ENCODE data around the gene DNAH3. TPM values are rescaled to one million over a fixed set of nuclear protein-coding genes. Genes with fewer than 3 reads are reported as not detected.
"Not testable (repeated sequence)": the region's sequence is repeated elsewhere in the genome, so short reads cannot be mapped to it uniquely, and the experiment has no call there.

The DNAH3 gene
- total RNA-seq, 2 experiments from 2014 or later: not detected

DNA sequence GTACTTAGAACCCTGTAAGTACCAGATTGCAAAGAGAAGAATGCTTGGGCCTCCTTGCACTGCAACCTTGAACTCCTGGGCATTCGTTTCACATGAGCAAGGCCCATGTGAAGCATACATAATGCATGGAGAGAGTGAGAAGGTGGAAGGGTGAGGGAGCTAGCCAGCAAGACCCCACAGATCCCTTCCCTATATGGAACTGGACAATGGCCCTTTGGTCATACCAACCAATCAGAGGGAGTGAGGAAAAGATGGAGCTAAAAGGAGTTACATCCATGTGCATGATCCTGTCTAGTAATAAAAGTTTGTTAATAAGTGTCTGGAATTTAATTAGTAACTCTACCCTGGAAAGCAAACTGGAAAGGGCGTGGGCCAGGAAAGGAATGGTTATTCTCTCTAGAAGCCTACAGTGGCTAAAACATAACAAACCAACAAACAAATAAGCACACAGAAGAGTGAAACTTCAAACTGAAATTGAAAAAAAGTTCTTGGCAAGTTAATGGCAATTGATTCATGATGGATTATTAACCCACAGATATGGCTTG is 29.6 kb downstream of the DNAH3 start:
- POLR2A ChIA-PET: no interaction called here
- no peak for ATAC-seq
- CTCF ChIA-PET: interaction anchor here (1.2 kb wide), 1 partner anchor 271 kb away, joined by 3 read pairs; no protein-coding TSS in a partner anchor
- no peak overlapping the region for H3K4me3 Mint-ChIP-seq
- intact Hi-C loops (cut with DNase I, micrococcal nuclease): no loop called here
- no peak for DNase-seq
- no peak overlapping the region for H3K27ac Mint-ChIP-seq
- peaks cover 7% of the 10 kb centered on the region for H3K4me1 Mint-ChIP-seq
- no peaks in the 10 kb centered on the region for H3K27me3 Mint-ChIP-seq
- H3K9me3 Mint-ChIP-seq (ENCODE audit: low read depth): peaks cover 1% of the 10 kb centered on the region
- H3K36me3 Mint-ChIP-seq (ENCODE audit: low read depth): peaks cover 21% of the 10 kb centered on the region

DNA sequence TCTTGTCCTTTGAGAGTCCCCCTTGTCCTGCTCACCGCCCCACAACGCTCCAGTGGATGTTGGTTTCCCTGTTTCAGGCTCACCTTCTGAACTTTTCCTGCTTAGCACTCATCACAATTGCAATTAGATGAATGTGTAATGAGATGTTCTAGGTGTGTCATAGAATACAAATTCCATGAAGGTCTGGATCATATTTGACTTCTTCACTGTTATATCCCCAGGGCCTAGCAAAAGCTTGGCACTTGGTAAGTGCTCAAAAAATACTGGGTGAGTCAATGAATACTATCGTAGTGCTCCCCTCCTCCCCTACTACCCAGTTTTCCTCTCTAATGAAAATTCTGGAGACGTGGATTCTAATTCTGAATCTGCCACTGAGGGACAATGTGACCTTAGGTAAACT is 33.1 kb downstream of the DNAH3 start:
- Mint-ChIP-seq H3K27ac (no peak overlapping the region), H3K36me3 (ENCODE audit: low read depth) (peaks cover 12% of the 10 kb centered on the region), H3K27me3 (no peaks in the 10 kb centered on the region), H3K4me1 (peaks cover 8% of the 10 kb centered on the region), H3K4me3 (no peak overlapping the region), H3K9me3 (ENCODE audit: low read depth) (peaks cover 1% of the 10 kb centered on the region)
- intact Hi-C loops (cut with DNase I, micrococcal nuclease): no loop called here
- DNase-seq (no peak), ATAC-seq (no peak)
- CTCF ChIA-PET: interaction anchor here (1.6 kb wide), 1 partner anchor 267 kb away, joined by 3 read pairs; no protein-coding TSS in a partner anchor
- POLR2A ChIA-PET: no interaction called here

DNA sequence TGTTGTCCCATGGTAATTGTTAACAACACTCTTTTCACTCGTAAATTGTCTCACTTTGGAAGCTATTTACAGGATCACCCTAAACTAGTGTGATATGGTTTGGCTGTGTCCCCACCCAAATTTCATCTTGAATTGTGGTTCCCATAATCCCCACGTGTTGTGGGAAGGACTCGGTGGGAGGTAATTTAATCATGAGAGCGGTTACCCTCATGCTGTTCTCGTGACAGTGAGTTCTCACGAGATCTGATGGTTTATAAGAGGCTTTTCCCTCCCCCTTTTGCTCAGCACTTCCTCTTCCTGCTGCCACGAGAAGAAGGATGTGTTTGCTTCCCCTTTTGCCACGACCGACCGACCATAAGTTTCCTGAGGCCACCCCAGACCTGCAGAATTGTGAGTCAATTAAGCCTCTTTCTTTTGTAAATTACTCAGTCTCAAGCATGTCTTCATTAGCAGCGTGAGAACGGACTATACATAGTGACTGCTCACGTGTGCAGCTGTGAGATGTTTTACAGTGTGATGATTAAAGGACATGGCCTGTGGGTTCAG is 34.4 kb downstream of the DNAH3 start:
- peak; percentile 47 for ATAC-seq
- Mint-ChIP-seq H3K36me3 (ENCODE audit: low read depth) (peaks cover 12% of the 10 kb centered on the region), H3K27ac (peak overlapping the region; percentile 39), H3K4me3 (peak overlapping the region; percentile 64), H3K4me1 (peaks cover 8% of the 10 kb centered on the region), H3K27me3 (no peaks in the 10 kb centered on the region), H3K9me3 (ENCODE audit: low read depth) (peaks cover 1% of the 10 kb centered on the region)
- intact Hi-C loops (cut with DNase I, micrococcal nuclease): no loop called here
- POLR2A ChIA-PET: no interaction called here
- DNase-seq: peak; percentile 18
- CTCF ChIA-PET: interaction anchor here (1.6 kb wide), 1 partner anchor 266 kb away, joined by 3 read pairs; no protein-coding TSS in a partner anchor

DNA sequence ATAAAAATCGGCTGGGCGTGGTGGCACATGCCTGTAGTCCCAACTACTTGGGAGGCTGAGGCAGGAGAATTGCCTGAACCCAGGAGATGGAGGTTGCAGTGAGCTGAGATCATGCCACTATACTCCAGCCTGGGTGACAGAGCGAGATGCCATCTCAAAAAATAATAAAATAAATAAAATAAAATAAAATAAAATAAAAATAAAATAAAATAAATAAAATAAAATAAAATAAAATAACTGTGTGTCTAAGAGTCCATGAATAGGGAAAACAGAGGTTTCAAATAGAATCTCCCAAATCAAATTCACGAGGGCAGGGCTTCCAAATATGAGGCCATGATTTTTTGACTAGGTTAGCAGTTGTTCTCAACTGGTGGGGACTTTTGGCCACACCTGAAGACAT is 35.1 kb downstream of the DNAH3 start:
- intact Hi-C loops (cut with DNase I, micrococcal nuclease); POLR2A ChIA-PET; H3K36me3 Mint-ChIP-seq (ENCODE audit: low read depth); DNase-seq; H3K4me3 Mint-ChIP-seq; CTCF ChIA-PET; H3K27me3 Mint-ChIP-seq; ATAC-seq; H3K9me3 Mint-ChIP-seq (ENCODE audit: low read depth); H3K4me1 Mint-ChIP-seq; H3K27ac Mint-ChIP-seq: not testable (repeated sequence)

DNA sequence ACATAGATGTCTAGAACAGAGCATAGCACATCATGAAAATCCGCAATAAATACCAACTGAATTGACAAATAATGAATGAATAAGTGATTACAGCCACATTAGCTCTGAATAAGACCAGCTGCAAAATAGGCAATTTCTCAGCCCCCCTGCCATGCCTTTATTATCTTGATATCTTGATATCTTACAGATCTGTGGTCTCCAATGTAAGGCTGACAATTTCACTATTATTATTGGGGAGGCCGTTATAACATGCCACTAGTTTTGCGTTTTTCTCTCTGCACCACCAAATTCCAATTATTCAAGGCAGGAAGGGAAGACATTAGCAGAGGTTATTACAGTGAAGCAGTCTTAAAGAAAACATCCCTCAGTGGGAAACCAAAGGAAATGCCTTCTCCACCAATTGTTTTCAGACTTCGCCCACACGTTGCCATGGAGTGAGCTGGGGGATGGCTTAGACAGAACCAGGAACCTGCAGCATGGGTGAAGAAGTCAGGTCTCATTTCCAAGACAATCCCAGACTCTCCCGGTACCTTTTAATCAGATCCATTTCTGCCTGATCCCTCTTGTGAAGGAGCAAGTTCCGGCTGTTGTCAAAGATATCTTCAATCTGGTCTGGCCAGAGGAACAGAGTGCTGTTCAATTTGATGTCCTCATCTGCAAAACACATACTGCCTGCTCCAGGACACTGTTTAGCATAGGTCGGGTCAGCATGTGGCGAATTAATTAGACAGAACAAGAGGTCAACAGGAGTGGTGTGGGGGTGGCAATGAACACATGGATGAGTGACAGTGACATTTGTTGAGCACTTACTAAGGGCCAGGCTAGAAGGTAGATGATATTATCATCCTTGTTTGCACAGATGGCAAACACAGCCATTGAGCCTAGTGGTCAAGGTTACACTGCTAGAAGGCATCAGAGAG is 46.4 kb downstream of the DNAH3 start:
- ATAC-seq: no peak
- DNase-seq: no peak
- H3K36me3 Mint-ChIP-seq (ENCODE audit: low read depth): no peaks in the 10 kb centered on the region
- no peaks in the 10 kb centered on the region for H3K9me3 Mint-ChIP-seq (ENCODE audit: low read depth)
- POLR2A ChIA-PET: no interaction called here
- H3K27ac Mint-ChIP-seq: no peak overlapping the region
- intact Hi-C loops (cut with DNase I, micrococcal nuclease): no loop called here
- H3K4me1 Mint-ChIP-seq: no peaks in the 10 kb centered on the region
- CTCF ChIA-PET: no interaction called here
- H3K4me3 Mint-ChIP-seq: no peak overlapping the region
- peaks cover 7% of the 10 kb centered on the region for H3K27me3 Mint-ChIP-seq

DNA sequence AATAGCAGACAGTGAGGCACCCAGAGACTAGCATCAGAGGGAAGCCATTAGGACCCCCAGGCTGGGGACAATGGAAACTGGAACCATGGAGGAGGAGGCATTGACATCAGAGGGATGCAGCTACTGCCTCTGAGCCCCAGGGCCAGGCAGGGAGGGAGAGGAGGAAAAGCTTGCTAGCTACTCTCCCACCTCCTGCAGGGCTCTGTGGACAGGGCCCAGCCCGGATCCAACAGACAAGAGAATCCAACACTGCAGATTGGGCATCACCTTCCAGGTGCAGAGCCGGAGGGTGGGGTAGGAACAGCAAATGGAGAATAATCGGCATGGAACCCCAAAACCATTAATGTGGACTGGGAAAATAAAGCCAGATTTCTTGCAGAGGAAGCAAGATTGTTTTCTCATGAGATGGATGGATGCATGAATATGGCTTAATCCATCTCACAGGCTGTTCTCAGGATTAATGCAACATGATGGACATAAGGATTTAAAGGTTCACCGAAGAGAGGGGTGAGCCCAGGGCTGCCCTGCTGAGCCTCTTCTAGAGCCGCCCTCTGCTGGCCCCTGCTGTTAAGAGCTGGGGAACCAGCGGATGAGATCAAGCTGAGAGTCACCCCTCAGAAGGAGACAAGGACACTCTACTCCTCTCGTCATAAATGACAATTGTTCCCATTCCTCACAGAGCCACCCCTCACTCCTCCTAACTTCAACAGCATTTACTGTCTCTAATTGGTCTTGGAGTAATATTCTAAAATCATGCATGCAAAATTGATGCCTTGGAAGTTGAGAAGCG is 48.8 kb downstream of the DNAH3 start:
- Mint-ChIP-seq H3K27ac (no peak overlapping the region), H3K36me3 (ENCODE audit: low read depth) (no peaks in the 10 kb centered on the region), H3K9me3 (ENCODE audit: low read depth) (no peaks in the 10 kb centered on the region), H3K27me3 (peaks cover 9% of the 10 kb centered on the region), H3K4me3 (no peak overlapping the region), H3K4me1 (no peaks in the 10 kb centered on the region)
- ATAC-seq (no peak), DNase-seq (peak; percentile 41)
- ChIA-PET POLR2A (no interaction called here), CTCF (interaction anchor here (1.5 kb wide), 1 partner anchor 17 kb away, joined by 3 read pairs; no protein-coding TSS in a partner anchor)
- intact Hi-C loops (cut with DNase I, micrococcal nuclease): no loop called here

DNA sequence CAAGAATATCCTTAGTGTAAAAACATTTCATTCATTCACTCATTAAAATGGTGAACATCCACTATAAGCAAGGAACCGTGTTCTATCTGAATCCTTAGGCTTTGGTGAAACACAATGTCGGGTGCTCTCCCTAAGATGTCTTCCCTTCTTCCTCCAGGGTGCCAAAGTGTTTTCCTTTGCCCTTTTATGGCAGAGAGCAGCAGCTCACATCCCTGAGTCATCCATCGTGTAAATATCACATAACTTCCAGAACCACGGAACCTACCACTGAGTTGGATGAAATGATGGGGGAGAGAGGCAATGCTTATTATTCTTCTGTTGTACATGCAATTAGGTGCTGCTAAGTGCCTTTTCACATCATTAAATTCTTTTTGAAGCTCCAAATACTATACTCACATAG is 50.2 kb downstream of the DNAH3 start:
- Mint-ChIP-seq H3K4me1 (no peaks in the 10 kb centered on the region), H3K27me3 (peaks cover 10% of the 10 kb centered on the region), H3K36me3 (ENCODE audit: low read depth) (no peaks in the 10 kb centered on the region), H3K9me3 (ENCODE audit: low read depth) (no peaks in the 10 kb centered on the region), H3K27ac (no peak overlapping the region), H3K4me3 (no peak overlapping the region)
- intact Hi-C loops (cut with DNase I, micrococcal nuclease): no loop called here
- ChIA-PET CTCF (interaction anchor here (1.5 kb wide), 1 partner anchor 16 kb away, joined by 3 read pairs; no protein-coding TSS in a partner anchor), POLR2A (no interaction called here)
- ATAC-seq (no peak), DNase-seq (no peak)

DNA sequence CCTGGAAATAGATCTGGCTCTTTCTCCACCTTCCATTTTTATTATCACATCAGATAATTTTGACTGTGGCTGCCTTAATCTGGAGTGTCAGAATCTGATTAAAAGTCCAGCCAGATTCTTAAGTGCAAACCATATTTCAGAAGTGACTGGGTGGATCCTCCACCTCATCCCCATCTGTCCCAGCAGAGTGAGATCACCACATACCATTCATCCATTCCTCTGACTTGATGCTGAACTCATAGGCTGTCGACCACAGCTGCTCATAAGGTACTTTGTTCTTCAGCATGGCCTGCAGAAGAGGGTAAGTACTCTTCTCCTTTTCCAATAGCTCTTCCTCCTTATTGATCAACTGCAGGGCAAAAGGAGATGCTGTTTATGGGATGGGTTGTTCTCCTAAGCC is 53.5 kb downstream of the DNAH3 start:
- H3K27ac Mint-ChIP-seq: no peak overlapping the region
- no peak for ATAC-seq

DNA sequence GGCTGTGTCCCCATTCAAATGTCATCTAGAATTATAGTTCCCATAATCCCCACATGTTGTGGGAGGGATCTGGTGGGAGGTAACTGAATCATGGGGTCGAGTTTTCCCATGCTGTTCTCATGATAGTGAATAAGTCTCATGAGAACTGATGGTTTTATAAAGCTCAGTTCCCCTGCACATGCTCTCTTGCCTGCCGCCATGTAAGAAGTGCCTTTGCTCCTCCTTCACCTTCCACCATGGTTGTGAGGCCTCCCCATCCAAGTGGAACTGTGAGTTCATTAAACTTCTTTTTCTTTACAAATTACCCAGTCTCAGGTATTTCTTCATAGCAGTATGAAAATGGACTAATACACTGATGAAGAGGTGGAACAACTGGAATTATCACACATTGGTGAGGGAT is 55.9 kb downstream of the DNAH3 start:
- H3K4me1 Mint-ChIP-seq; ATAC-seq; intact Hi-C loops (cut with DNase I, micrococcal nuclease); H3K9me3 Mint-ChIP-seq (ENCODE audit: low read depth); H3K36me3 Mint-ChIP-seq (ENCODE audit: low read depth); H3K4me3 Mint-ChIP-seq; CTCF ChIA-PET; H3K27ac Mint-ChIP-seq; DNase-seq; POLR2A ChIA-PET: not testable (repeated sequence)
- H3K27me3 Mint-ChIP-seq: peaks cover 16% of the 10 kb centered on the region

More for the DNA sequence above, 53.5 kb downstream of the DNAH3 start:
- Mint-ChIP-seq H3K4me3 (no peak overlapping the region), H3K4me1 (no peaks in the 10 kb centered on the region), H3K27me3 (peaks cover 13% of the 10 kb centered on the region), H3K9me3 (ENCODE audit: low read depth) (no peaks in the 10 kb centered on the region), H3K36me3 (ENCODE audit: low read depth) (no peaks in the 10 kb centered on the region)
- ChIA-PET CTCF (no interaction called here), POLR2A (no interaction called here)
- no peak for DNase-seq
- intact Hi-C loops (cut with DNase I, micrococcal nuclease): no loop called here

DNA sequence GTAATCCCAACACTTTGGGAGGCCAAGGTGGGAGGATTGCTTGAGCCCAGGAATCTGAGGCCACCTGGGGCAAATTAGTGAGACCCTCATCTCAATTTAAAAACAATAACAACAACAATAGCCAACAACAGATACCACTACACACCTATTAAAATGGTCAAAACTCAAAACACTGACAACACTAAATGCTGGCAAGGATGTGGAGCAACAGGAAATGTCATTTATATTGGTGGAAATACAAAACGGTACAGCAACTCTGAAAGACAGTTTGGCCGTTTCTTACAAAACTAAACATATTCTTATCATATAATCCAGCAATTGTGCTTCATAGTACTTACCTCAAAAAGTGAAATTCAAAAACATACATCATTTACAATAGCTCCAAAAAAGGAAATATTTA is 57.7 kb downstream of the DNAH3 start:
- POLR2A ChIA-PET: no interaction called here
- intact Hi-C loops (cut with DNase I, micrococcal nuclease): no loop called here
- DNase-seq (no peak), ATAC-seq (no peak)
- Mint-ChIP-seq H3K4me3 (no peak overlapping the region), H3K36me3 (ENCODE audit: low read depth) (no peaks in the 10 kb centered on the region), H3K27me3 (peaks cover 19% of the 10 kb centered on the region), H3K9me3 (ENCODE audit: low read depth) (peaks cover 2% of the 10 kb centered on the region), H3K27ac (no peak overlapping the region), H3K4me1 (no peaks in the 10 kb centered on the region)
- CTCF ChIA-PET: no interaction called here

DNA sequence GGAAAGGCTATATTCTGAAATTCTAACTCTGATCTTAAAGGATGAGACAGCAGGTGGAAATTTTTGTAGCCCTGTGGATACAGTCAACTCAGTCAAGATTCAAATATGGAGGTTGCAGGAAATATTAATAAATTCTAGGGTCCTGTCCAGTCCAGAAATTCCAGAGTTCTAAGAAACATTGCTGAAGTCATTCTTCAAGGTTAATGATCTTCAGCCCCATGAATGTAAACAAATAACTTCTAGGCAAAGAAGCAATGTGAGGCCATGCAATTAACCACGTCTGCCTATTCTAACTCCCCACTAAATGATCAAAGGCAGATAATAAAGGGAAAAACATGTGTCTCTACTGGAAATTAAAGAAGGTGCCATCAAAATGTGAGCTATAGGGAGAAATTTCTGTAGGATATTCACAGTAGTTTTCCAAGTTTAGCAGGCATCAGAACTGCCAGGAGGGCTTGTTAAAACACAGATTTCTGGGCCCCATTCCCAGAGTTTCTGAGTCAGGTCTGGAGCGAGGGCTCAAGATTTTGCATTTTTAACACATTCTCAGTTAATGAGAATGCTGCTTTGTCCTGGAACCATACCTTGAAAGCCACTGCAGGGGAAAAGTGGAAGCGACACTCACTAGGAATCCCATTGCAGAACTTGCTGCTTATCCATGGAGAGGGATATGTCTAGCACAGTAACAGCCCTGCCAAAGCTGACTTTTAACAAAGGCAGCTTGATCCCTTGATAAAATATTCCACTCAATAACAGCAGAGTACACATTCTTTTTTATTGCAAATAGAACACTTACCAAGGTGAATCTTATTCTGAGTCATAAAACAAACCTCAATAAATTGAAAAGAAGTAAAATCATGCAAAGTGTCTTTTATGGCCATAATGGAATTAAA is 61.8 kb downstream of the DNAH3 start:
- ChIA-PET POLR2A (no interaction called here), CTCF (no interaction called here)
- intact Hi-C loops (cut with DNase I, micrococcal nuclease): no loop called here
- Mint-ChIP-seq H3K4me1 (no peaks in the 10 kb centered on the region), H3K4me3 (no peak overlapping the region), H3K9me3 (ENCODE audit: low read depth) (peaks cover 2% of the 10 kb centered on the region), H3K27me3 (peaks cover 13% of the 10 kb centered on the region), H3K36me3 (ENCODE audit: low read depth) (no peaks in the 10 kb centered on the region), H3K27ac (no peak overlapping the region)
- ATAC-seq (no peak), DNase-seq (no peak)

Measured in activated CD4-positive, alpha-beta T cell treated with anti-CD3 and anti-CD28 coated beads for 36 hours (primary cell).